Lung (tissue), 12 donors: ENCODE data around the gene C4orf36. TPM values are rescaled to one million over a fixed set of nuclear protein-coding genes. Genes with fewer than 3 reads are reported as not detected.
A peak's percentile ranks its signal among the peaks of the same experiment; 100 is the strongest.

ENCODE experiments used
- ATAC-seq: fragments of 200-7000 bp; cut with Tn5 transposase; one replicate; pipeline ENCODE4 v1.9.1; 2020; ENCODE audit warnings: moderate number of reproducible peaks; ENCODE audit not compliant: insufficient read depth, low FRiP score
- DNase-seq, 3 donors: peaks; one replicate each; pipeline ENCODE4 v3.0.0-alpha.2; 2013 to 2017
- H3K27ac ChIP-seq, 2 donors: one replicate each; pipeline ENCODE4 v1.5.1; 2013; ENCODE audit warnings: mild to moderate bottlenecking in 2 of 2, moderate library complexity in 2 of 2, control low read depth in 1 of 2, inconsistent platforms in 1 of 2, low read depth in 1 of 2, low read length in 1 of 2
- H3K27me3 ChIP-seq, 3 donors: one replicate each; pipeline ENCODE4 v1.5.1; 2013; ENCODE audit warnings: low read length in 2 of 3; ENCODE audit not compliant: control insufficient read depth in 3 of 3, insufficient read depth in 3 of 3
- H3K36me3 ChIP-seq, 4 donors: one replicate each; pipeline ENCODE4 v1.5.1; 2013; ENCODE audit warnings: low read length in 4 of 4, mild to moderate bottlenecking in 1 of 4, moderate library complexity in 1 of 4; ENCODE audit not compliant: control insufficient read depth in 4 of 4, insufficient read depth in 4 of 4
- H3K4me1 ChIP-seq, 5 donors: one replicate each; pipeline ENCODE4 v1.5.1; 2013; ENCODE audit warnings: low read length in 5 of 5, mild to moderate bottlenecking in 2 of 5, moderate library complexity in 1 of 5; ENCODE audit not compliant: control insufficient read depth in 5 of 5, insufficient read depth in 5 of 5
- H3K4me3 ChIP-seq: one replicate; pipeline ENCODE4 v1.5.1; 2013; ENCODE audit warnings: mild to moderate bottlenecking, control low read depth, moderate library complexity
- H3K9ac ChIP-seq, 2 donors: one replicate each; pipeline ENCODE4 v1.5.1; 2013; ENCODE audit warnings: low read length in 2 of 2, control low read depth in 1 of 2; ENCODE audit not compliant: insufficient read depth in 1 of 2
- H3K9me3 ChIP-seq, 4 donors: one replicate each; pipeline ENCODE4 v1.5.1; 2013; ENCODE audit warnings: low read length in 3 of 4, mild to moderate bottlenecking in 1 of 4, moderate library complexity in 1 of 4; ENCODE audit not compliant: control insufficient read depth in 4 of 4, insufficient read depth in 3 of 4
- WGBS, 2 donors: extraction: QIAGEN DNeasy Blood & Tissue Kit; methylation state at CpG; one replicate each; pipeline ENCODE4 v1.1.7; 2013; 5-methylcytosine and 5-hydroxymethylcytosine counted together
- polyA plus RNA-seq, 2 donors: library from polyadenylated mRNA; stranded (reverse); fragments of 200-250 nt; gene quantifications; one replicate each; pipeline ENCODE4 v1.2.1, GENCODE V29; 2013
- total RNA-seq, 2 donors: library from RNA; depleted of rRNA in 1 of 2; stranded (reverse); fragments of >200 nt in 1 of 2; gene quantifications; one replicate each; pipeline ENCODE4 v1.2.1, GENCODE V29; 2014 to 2021
- TF ChIP-seq, protein P1 (sequence below): IDR thresholded peaks from 2 replicates; pipeline ENCODE4 v1.5.1; 2012; ENCODE audit warnings: mild to moderate bottlenecking; ENCODE audit errors: control extremely low read depth, extremely low read depth
- donor health status: control.
- donor health status: control.
- donor health status: Bipolar disorder and iron deficiency.
- donor health status: healthy.
- donor health status: DM: yes; HTN: yes; CAD: no.

C4orf36 gene
- total and polyA plus RNA-seq, 4 donors, result 0.61 to 3.3 (median 1.4) TPM

DNA sequence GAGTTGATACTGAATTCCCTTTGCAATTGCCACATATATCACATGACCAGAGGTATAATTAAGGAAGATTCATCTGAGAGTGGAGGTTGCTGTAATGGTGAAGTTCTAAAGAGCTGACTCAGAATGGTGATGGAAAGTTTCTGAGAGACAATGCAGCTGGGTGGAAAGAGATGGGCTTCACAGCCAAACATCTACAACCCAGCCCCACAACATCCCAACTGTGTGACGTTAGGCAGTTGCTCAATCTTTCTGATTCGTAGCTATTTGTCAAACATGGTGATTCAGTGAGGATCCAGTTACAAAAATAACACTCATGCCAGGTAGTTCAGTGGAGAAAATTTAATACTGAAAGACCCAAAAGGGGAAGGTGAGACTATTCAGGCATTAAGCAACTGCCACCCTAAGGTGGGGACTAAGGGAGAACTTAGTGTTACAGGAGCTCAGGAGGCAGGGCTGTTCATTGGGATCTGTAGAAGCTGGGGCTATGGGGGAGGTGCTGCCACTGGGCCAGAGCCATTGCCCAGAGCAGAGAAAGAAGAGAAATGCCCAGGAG, 35.7 kb upstream of the C4orf36 start:
- H3K4me3 ChIP-seq, result no peak overlapping the region
- peaks cover 0 to 5% (median 0%) of the 10 kb centered on the region in 5 donors for H3K4me1 ChIP-seq
- no peaks in the 10 kb centered on the region for H3K9me3 ChIP-seq
- H3K36me3 ChIP-seq, result peaks cover 0 to 12% (median 2%) of the 10 kb centered on the region in 4 donors
- WGBS, 2 donors, result 12 to 39% methylated on average over 2 of the region's 2 CpGs
- peak; percentile 42 for ATAC-seq
- peak overlapping the region; percentile 39 to 43 for H3K27ac ChIP-seq
- no peak overlapping the region for H3K9ac ChIP-seq
- TF ChIP-seq, protein P1, sequence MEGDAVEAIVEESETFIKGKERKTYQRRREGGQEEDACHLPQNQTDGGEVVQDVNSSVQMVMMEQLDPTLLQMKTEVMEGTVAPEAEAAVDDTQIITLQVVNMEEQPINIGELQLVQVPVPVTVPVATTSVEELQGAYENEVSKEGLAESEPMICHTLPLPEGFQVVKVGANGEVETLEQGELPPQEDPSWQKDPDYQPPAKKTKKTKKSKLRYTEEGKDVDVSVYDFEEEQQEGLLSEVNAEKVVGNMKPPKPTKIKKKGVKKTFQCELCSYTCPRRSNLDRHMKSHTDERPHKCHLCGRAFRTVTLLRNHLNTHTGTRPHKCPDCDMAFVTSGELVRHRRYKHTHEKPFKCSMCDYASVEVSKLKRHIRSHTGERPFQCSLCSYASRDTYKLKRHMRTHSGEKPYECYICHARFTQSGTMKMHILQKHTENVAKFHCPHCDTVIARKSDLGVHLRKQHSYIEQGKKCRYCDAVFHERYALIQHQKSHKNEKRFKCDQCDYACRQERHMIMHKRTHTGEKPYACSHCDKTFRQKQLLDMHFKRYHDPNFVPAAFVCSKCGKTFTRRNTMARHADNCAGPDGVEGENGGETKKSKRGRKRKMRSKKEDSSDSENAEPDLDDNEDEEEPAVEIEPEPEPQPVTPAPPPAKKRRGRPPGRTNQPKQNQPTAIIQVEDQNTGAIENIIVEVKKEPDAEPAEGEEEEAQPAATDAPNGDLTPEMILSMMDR, result no peak
- DNase-seq, result no peak
- H3K27me3 ChIP-seq, result no peaks in the 10 kb centered on the region

DNA sequence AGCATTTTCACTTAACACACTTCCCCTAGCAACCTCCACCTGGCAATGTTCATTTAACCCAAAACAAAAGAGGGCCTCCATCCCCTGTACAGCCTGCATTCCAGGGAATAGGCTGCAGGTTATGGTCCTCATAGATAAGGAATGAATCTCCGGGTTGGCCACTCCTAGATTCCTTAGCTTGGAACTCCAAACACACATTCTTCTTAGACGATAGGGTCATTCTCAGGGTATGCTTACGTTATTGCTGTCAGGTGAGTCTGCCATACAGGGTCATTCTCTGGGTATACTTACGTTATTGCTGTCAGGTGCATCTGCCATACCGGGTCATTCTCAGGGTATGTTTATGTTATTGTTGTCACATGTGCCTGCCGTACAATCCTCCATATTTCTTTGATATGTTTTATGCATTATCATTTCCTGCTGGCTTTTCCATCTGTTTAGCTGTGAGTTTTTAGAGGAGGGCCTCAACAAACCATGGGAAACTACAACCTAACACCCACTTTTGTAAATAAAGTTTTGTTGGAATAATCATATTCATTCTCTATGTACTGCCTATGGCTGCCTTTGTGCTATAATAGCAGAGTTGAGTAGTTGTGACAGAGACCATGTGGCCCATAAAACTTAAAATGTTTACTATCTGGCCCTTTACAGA, 34.3 kb upstream of the C4orf36 start:
- DNase-seq, result no peak
- 83 to 86% methylated on average over 6 of the region's 6 CpGs for WGBS, 2 donors
- Histone ChIP-seq H3K4me1 (peaks cover 0 to 5% (median 0%) of the 10 kb centered on the region in 5 donors), H3K4me3 (no peak overlapping the region), H3K9me3 (no peaks in the 10 kb centered on the region), H3K27ac (no peak overlapping the region), H3K9ac (no peak overlapping the region), H3K27me3 (no peaks in the 10 kb centered on the region), H3K36me3 (peaks cover 0 to 12% (median 2%) of the 10 kb centered on the region in 4 donors)
- TF ChIP-seq, protein P1, result no peak
- no peak for ATAC-seq

DNA sequence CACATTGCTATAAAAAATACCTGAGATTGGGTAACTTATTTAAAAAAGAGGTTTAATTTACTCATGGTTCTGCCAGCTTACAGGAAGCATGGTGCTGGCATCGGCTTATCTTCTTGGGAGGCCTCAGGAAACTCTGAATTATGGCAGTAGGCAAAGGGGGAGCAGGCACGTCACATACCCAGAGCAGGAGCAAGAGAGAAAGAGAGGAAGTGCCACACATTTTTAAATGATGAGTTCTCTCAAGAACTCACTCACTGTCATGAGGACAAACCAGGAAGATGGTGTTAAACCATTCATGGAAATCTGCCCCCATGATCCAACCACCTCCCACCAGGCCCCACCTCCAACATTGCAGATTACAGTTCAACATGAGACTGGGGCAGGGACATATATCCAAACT, 32.6 kb upstream of the C4orf36 start:
- ATAC-seq (no peak), DNase-seq (no peak)
- Histone ChIP-seq H3K4me1 (peaks cover 0 to 5% (median 0%) of the 10 kb centered on the region in 5 donors), H3K9ac (no peak overlapping the region), H3K4me3 (no peak overlapping the region), H3K27ac (peak overlapping the region in 1 of 2 donors; percentile 20), H3K27me3 (no peaks in the 10 kb centered on the region), H3K36me3 (peaks cover 0 to 4% (median 0%) of the 10 kb centered on the region in 4 donors), H3K9me3 (no peaks in the 10 kb centered on the region)
- TF ChIP-seq, protein P1, result no peak
- WGBS, 2 donors, result 13 to 17% methylated on average over 2 of the region's 2 CpGs
